GM12801 (cell line): Measurements from ENCODE around the gene KANSL1.

Source experiments
- CTCF ChIP-seq: IDR thresholded peaks from one replicate; pipeline ENCODE4 v1.5.1; 2011; ENCODE audit warnings: control low read depth; ENCODE audit not compliant: insufficient read length; ENCODE audit errors: extremely low read depth

The KANSL1 gene

GRCh38 chr17:45992904-45993303 is 200.3 kb downstream of the KANSL1 start:
- no peak for TF ChIP-seq CTCF

GRCh38 chr17:45992175-45992574 is 201.1 kb downstream of the KANSL1 start:
- no peak for TF ChIP-seq CTCF

- TF ChIP-seq CTCF: no peak
Measured at GRCh38 chr17:45991341-45991740, 201.9 kb downstream of the KANSL1 start.

- TF ChIP-seq CTCF: no peak
Measured at GRCh38 chr17:45990886-45991285, 202.3 kb downstream of the KANSL1 start.

GRCh38 chr17:45989759-45990158 is 203.5 kb downstream of the KANSL1 start:
- no peak for TF ChIP-seq CTCF

GRCh38 chr17:45987706-45988105 is 205.5 kb downstream of the KANSL1 start:
- no peak for TF ChIP-seq CTCF

- no peak for TF ChIP-seq CTCF
Measured at GRCh38 chr17:45986056-45986455, 207.2 kb downstream of the KANSL1 start.

- TF ChIP-seq CTCF: no peak
Measured at GRCh38 chr17:45985447-45985846, 207.8 kb downstream of the KANSL1 start.
